ENCODE measurements around the gene SMARCAL1.

- no peak for TF ChIP-seq GABPA (IDR thresholded peaks at IDR 0.05 in 1 of 2, conservative IDR thresholded peaks at IDR 0.05 in 1 of 2)
- no peak for TF ChIP-seq RXRA (IDR thresholded peaks at IDR 0.05)
- no peak for TF ChIP-seq JUND (IDR thresholded peaks at IDR 0.05)
- TF ChIP-seq CTCF (IDR thresholded peaks at IDR 0.05; ENCODE audit: low read depth, low read length, missing input control), result no peak
- no peak for TF ChIP-seq YY1 (IDR thresholded peaks at IDR 0.05)
- TF ChIP-seq ZBTB33 (IDR thresholded peaks at IDR 0.05), result no peak
- no peak for TF ChIP-seq TAF1 (conservative IDR thresholded peaks at IDR 0.05)
- TF ChIP-seq MAX (IDR thresholded peaks at IDR 0.05), result no peak
- no peak for TF ChIP-seq HNF4A (conservative IDR thresholded peaks at IDR 0.05)
- TF ChIP-seq FOXA1 (IDR thresholded peaks at IDR 0.05), result no peak
- TF ChIP-seq ATF3 (IDR thresholded peaks at IDR 0.05), result no peak
These were observed 38.4 kb upstream of the SMARCAL1 start for GRCh38 chr2:216373896-216374295.

Measured in liver (tissue), 3 donors.